Endothelial cell of umbilical vein (primary cell): ENCODE results near the gene DLGAP4. TPM values are rescaled to one million over a fixed set of nuclear protein-coding genes. Genes with fewer than 3 reads are reported as not detected.

Experiments used
- BruUV-seq: library from RNA; stranded (reverse); fragments of 400-500 nt; replicated peaks from 2 replicates; lab custom pipeline; 2021; lab: Mats Ljungman, UMichigan
- CTCF ChIA-PET: fragments of 300-600, 350-600 bp; sonication (Branson Sonifier 250); formaldehyde crosslinking; loops from one replicate; lab custom pipeline; 2021; ENCODE audit warnings: antibody characterized with exemption, inconsistent platforms; lab: Charles Lee
- POLR2A ChIA-PET: fragments of 300-600, 350-600 bp; sonication (Branson Sonifier 250); formaldehyde crosslinking; loops from one replicate; lab custom pipeline; 2021; ENCODE audit warnings: antibody characterized with exemption, inconsistent platforms; lab: Charles Lee
- DNase-seq: peaks from one replicate; pipeline ENCODE4 v3.0.0-alpha.2; 2011; ENCODE audit warnings: low read depth, low spot score
- FAIRE-seq: peaks from 2 replicates; lab custom pipeline; 2011; peaks lifted over from hg19 to GRCh38; lab: Jason Lieb, UNC
- H2AFZ ChIP-seq: 2 replicates; pipeline ENCODE4 v1.6.0; 2012; ENCODE audit warnings: low read depth, low read length, control low read depth, inconsistent platforms
- H3K27ac ChIP-seq: 2 replicates; pipeline ENCODE4 v1.5.1; 2011; ENCODE audit warnings: low read depth, mild to moderate bottlenecking, control low read depth, low read length, moderate library complexity; ENCODE audit not compliant: insufficient read depth
- H3K27me3 ChIP-seq, 2 experiments: 2 replicates each; pipeline versions ENCODE4 v1.6.0 to v1.6.1; 2011; ENCODE audit warnings: low read length in 2 of 2, mixed read lengths in 1 of 2; ENCODE audit not compliant: control insufficient read depth in 2 of 2, insufficient read depth in 2 of 2
- H3K36me3 ChIP-seq, 2 experiments: 2 replicates in 1 of 2; 3 replicates in 1 of 2; pipeline ENCODE4 v1.5.1; 2011; ENCODE audit warnings: low read length in 2 of 2, mild to moderate bottlenecking in 1 of 2, moderate library complexity in 1 of 2; ENCODE audit not compliant: control insufficient read depth in 2 of 2, insufficient read depth in 2 of 2; ENCODE audit errors: extremely low read depth in 1 of 2
- H3K4me1 ChIP-seq: 3 replicates; pipeline ENCODE4 v1.5.1; 2011; ENCODE audit warnings: mild to moderate bottlenecking, low read length; ENCODE audit not compliant: control insufficient read depth, insufficient read depth; ENCODE audit errors: extremely low read depth
- H3K4me2 ChIP-seq: 2 replicates; pipeline ENCODE4 v1.6.1; 2011; ENCODE audit warnings: low read length, control low read depth, mixed read lengths; ENCODE audit not compliant: insufficient read depth
- H3K4me3 ChIP-seq, 3 experiments: fragments of 200-600 bp in 1 of 3; sonication (generic), shearing (Covaris generic) in 1 of 3; replicated peaks in 1 of 3; 2 replicates each; pipeline ENCODE4 v1.5.1; 2011 to 2016; ENCODE audit warnings: control low read depth in 3 of 3, low read length in 3 of 3, mild to moderate bottlenecking in 2 of 3, inconsistent platforms in 1 of 3, low read depth in 1 of 3, moderate library complexity in 1 of 3; ENCODE audit not compliant: insufficient read depth in 1 of 3
- H3K79me2 ChIP-seq: 2 replicates; pipeline ENCODE4 v1.6.0; 2012; ENCODE audit warnings: low read length, inconsistent platforms; ENCODE audit not compliant: control insufficient read depth, insufficient read depth
- H3K9ac ChIP-seq: replicated peaks from 2 replicates; pipeline ENCODE3; 2011; ENCODE audit warnings: low read length, control low read depth; ENCODE audit not compliant: insufficient read depth; ENCODE audit errors: extremely low read depth
- H3K9me1 ChIP-seq: replicated peaks from 3 replicates; pipeline ENCODE4 v1.6.0; 2011; ENCODE audit warnings: mild to moderate bottlenecking, low read length; ENCODE audit not compliant: control insufficient read depth, insufficient read depth; ENCODE audit errors: extremely low read depth
- H3K9me3 ChIP-seq: replicated peaks from 2 replicates; pipeline ENCODE4 v1.5.1; 2012; ENCODE audit warnings: low read length, inconsistent platforms; ENCODE audit not compliant: control insufficient read depth, insufficient read depth
- H4K20me1 ChIP-seq: replicated peaks from 2 replicates; pipeline ENCODE3; 2011; ENCODE audit warnings: mild to moderate bottlenecking, low read length; ENCODE audit not compliant: control insufficient read depth, insufficient read depth; ENCODE audit errors: extremely low read depth
- CTCF ChIP-seq, 2 donors: IDR thresholded peaks; 1 replicate in 1 of 2; 2 replicates in 1 of 2; pipeline ENCODE4 v1.5.1; 2011; ENCODE audit warnings: low read length in 2 of 2, mild to moderate bottlenecking in 2 of 2, moderate library complexity in 2 of 2, control low read depth in 1 of 2, inconsistent platforms in 1 of 2, low read depth in 1 of 2; ENCODE audit not compliant: insufficient read depth in 1 of 2; ENCODE audit errors: extremely low read depth in 1 of 2
- EZH2 ChIP-seq: IDR thresholded peaks from 2 replicates; pipeline ENCODE4 v1.6.1; 2012; ENCODE audit warnings: borderline replicate concordance, low read depth, mild to moderate bottlenecking, moderate library complexity, low read length, inconsistent platforms; ENCODE audit not compliant: severe bottlenecking
- FOS ChIP-seq: IDR thresholded peaks from 2 replicates; pipeline ENCODE4 v1.6.1; 2011; ENCODE audit warnings: mild to moderate bottlenecking, low read length, moderate library complexity, borderline replicate concordance; ENCODE audit not compliant: insufficient read depth
- GATA2 ChIP-seq: IDR thresholded peaks from 2 replicates; pipeline ENCODE4 v1.7.0; 2011; ENCODE audit warnings: low read depth, mild to moderate bottlenecking, moderate library complexity, mixed read lengths, low read length; ENCODE audit not compliant: insufficient read length, insufficient read depth
- MAX ChIP-seq: IDR thresholded peaks from 2 replicates; pipeline ENCODE4 v1.6.1; 2011; ENCODE audit not compliant: insufficient read depth, insufficient read length
- MYC ChIP-seq: IDR thresholded peaks from one replicate; pipeline ENCODE4 v1.6.1; 2011; ENCODE audit warnings: mild to moderate bottlenecking, low read depth, low read length
- POLR2A ChIP-seq: IDR thresholded peaks from 2 replicates; pipeline ENCODE4 v1.6.1; 2012; ENCODE audit warnings: low read depth, mild to moderate bottlenecking, control low read depth, low read length
- POLR2AphosphoS5 ChIP-seq: IDR thresholded peaks from 2 replicates; pipeline ENCODE4 v1.6.1; 2012; ENCODE audit warnings: low read depth, mild to moderate bottlenecking, control low read depth, low read length, moderate library complexity; ENCODE audit not compliant: insufficient read depth
- dilution Hi-C: fragments of 300-500 bp; cut with MboI; formaldehyde crosslinking; loops from one replicate; pipeline ENCODE4 v1.15.0; 2019; ENCODE audit warnings: low sequenced_read_pairs; ENCODE audit not compliant: extremely low pct_ligation_motif_present
- intact Hi-C: fragments of 100-400 bp; cut with micrococcal nuclease; formaldehyde crosslinking; loops from one replicate; pipeline ENCODE4 v1.10.0; 2022
- polyA plus RNA-seq, 4 experiments: library from polyadenylated mRNA; depleted of rRNA in 3 of 4; stranded (reverse) in 3 of 4; unstranded in 1 of 4; fragments of >200 nt; gene quantifications; 2 replicates each; pipeline versions ENCODE4 v1.2.1 to v1.2.3, GENCODE V29; 2011 to 2012; ENCODE audit warnings: missing spikeins in 1 of 4
- total RNA-seq: library from RNA; stranded (reverse); gene quantifications from 2 replicates; pipeline ENCODE4 v1.2.3, GENCODE V29; 2021

Gene DLGAP4
- total and polyA plus RNA-seq, 2 donors (not counting 3 experiments of a cell fraction or from before 2014, with no cell fraction given) = 57.5 to 125 TPM

DNA sequence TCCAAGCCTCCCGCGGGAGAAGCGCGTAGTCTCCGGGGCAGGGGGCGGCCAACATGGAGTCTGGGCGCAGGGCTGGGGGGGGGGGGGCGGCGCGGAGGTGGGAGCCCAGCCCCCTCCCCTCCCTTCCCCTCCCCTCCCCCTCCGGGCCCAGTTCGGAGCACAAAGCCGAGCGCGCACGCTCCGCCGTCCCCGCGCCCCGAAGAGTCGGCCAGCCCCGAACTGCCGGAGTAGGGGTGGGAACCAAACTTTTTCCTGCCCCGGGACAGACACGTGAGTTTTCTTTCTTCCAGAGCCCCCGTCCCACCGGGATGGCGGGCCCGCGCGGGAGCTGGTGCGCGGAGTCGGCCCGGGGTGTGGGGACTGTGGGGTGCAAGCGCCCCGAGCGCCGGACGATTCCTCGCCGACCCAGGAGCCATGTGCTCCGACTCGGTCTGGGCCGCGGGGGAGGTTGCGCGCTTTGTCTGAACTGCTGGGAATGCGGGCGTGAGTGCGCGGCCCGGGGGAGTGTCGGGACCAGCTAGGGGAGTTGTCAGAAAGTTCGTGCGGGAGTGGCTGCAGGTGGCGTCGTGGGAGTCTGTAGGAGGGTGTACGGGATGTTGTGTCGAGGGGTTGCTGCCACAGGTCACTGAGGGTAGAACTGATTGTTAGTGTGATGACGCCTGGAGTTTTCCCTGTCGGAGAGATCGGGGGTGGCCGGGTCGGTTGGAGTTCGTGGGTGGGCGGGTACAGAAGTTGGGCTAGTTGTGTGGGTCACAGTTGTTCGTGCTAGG lies 268.4 kb downstream of the DLGAP4 start:
- Histone ChIP-seq H2AFZ (peak overlapping the region; percentile 58), H3K9ac (peak overlapping the region; percentile 92), H3K9me3 (no peaks in the 10 kb centered on the region), H3K79me2 (peaks cover 41% of the 10 kb centered on the region), H3K36me3 (peaks cover 0 to under 1% of the 10 kb centered on the region in 2 experiments), H3K9me1 (no peaks in the 10 kb centered on the region), H4K20me1 (no peaks in the 10 kb centered on the region), H3K27me3 (no peaks in the 10 kb centered on the region), H3K4me3 (peak overlapping the region; percentile 55 to 87 (median 85)), H3K4me2 (peak overlapping the region; percentile 57), H3K27ac (peak overlapping the region; percentile 71), H3K4me1 (peaks cover 24% of the 10 kb centered on the region)
- no TSS peak for BruUV-seq
- intact Hi-C loops = no loop called here
- ChIA-PET CTCF (interaction anchor here (0.9 to 2.1 kb wide), 6 partner anchors 11 to 31 kb away, joined by 3 to 14 read pairs (median 6); partner anchors contain the start of gene RAB5IF), POLR2A (no interaction called here)
- DNase-seq (peak; percentile 58), FAIRE-seq (peak; percentile 67)
- TF ChIP-seq MYC (peak; percentile 43), POLR2AphosphoS5 (no peak), MAX (peak; percentile 32), GATA2 (no peak), POLR2A (no peak)
- dilution Hi-C loops = no loop called here

DNA sequence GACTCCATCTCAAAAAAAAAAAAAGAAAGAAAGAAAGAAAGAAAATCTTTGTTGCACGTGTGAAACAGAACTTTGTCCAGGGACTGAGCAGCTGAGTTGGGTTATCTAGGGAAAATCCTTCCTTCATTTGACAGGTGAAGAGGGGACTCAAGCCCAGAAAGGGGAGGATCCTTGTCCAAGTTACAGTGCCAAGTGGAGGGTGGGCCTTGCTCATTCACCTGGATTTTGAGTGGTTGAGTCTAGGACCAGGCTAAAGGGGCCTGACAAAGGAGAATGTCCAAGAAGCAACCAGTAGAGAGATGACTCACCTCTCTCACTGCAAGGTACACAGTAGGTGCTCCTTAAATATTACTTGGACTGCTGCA lies 269.9 kb downstream of the DLGAP4 start:
- CTCF ChIA-PET = interaction anchor here (0.8 to 2.1 kb wide), 5 partner anchors 10 to 70 kb away, joined by 3 to 14 read pairs (median 5); partner anchors contain the start of gene RAB5IF
- Histone ChIP-seq H3K27ac (no peak overlapping the region), H3K4me2 (no peak overlapping the region)

More for the DNA sequence above, 269.9 kb downstream of the DLGAP4 start:
- DNase-seq (no peak), FAIRE-seq (no peak)
- Histone ChIP-seq H3K27me3 (no peaks in the 10 kb centered on the region), H2AFZ (no peak overlapping the region), H3K4me3 (no peak overlapping the region), H3K36me3 (peaks cover 3 to 6% of the 10 kb centered on the region in 2 experiments), H4K20me1 (no peaks in the 10 kb centered on the region), H3K4me1 (peaks cover 24% of the 10 kb centered on the region), H3K79me2 (peaks cover 41% of the 10 kb centered on the region), H3K9me3 (no peaks in the 10 kb centered on the region), H3K9me1 (no peaks in the 10 kb centered on the region), H3K9ac (no peak overlapping the region)
- dilution Hi-C loops = no loop called here
- POLR2A ChIA-PET = interaction anchor here (0.7 to 0.8 kb wide), 2 partner anchors 30 to 34 kb away, joined by 3 read pairs; partner anchors contain the start of gene RAB5IF
- no peak for TF ChIP-seq FOS
- TF ChIP-seq POLR2A = no peak
- no peak for TF ChIP-seq CTCF (IDR thresholded peaks at IDR 0.05; ENCODE audit: extremely low read depth in 1 of 2, insufficient read depth in 1 of 2, low read depth in 1 of 2, low read length in 2 of 2)
- TF ChIP-seq MAX = no peak
- TF ChIP-seq POLR2AphosphoS5 = no peak
- TF ChIP-seq EZH2 = no peak
- no peak for TF ChIP-seq GATA2
- intact Hi-C loops = no loop called here
- BruUV-seq = no TSS peak
